GM23338 (cell line): Measurements from ENCODE around the gene CAT. TPM values are rescaled to one million over a fixed set of nuclear protein-coding genes. Genes with fewer than 3 reads are reported as not detected.

Source experiments
- ATAC-seq: fragments of 200-7000 bp; cut with Tn5 transposase; 3 replicates; pipeline ENCODE4 v1.9.1; 2020
- DNase-seq: peaks from one replicate; pipeline ENCODE4 v3.0.0-alpha.2; 2015; ENCODE audit warnings: low spot score
- H2AFZ ChIP-seq: fragments of 200-600 bp; sonication (generic); 2 replicates; pipeline ENCODE4 v1.8.0; 2016; ENCODE audit warnings: antibody characterized with exemption, mild to moderate bottlenecking, moderate library complexity
- H3F3A ChIP-seq: fragments of 200-600 bp; sonication (generic); replicated peaks from 2 replicates; pipeline ENCODE4 v1.8.0; 2017; ENCODE audit warnings: antibody characterized with exemption, mixed run types, low read depth
- H3K27ac ChIP-seq: fragments of 200-600 bp; sonication (generic); 2 replicates; pipeline ENCODE4 v1.6.1; 2016; ENCODE audit warnings: low read depth
- H3K27me3 ChIP-seq: fragments of 200-600 bp; sonication (generic); 2 replicates; pipeline ENCODE4 v1.8.0; 2016; ENCODE audit warnings: mild to moderate bottlenecking, mixed run types, moderate library complexity; ENCODE audit not compliant: insufficient read depth
- H3K36me3 ChIP-seq: fragments of 200-600 bp; sonication (generic); 2 replicates; pipeline ENCODE4 v1.8.0; 2016; ENCODE audit warnings: mild to moderate bottlenecking; ENCODE audit not compliant: insufficient read depth
- H3K4me1 ChIP-seq: fragments of 200-600 bp; sonication (generic); 2 replicates; pipeline ENCODE4 v1.8.0; 2016; ENCODE audit warnings: mild to moderate bottlenecking, moderate library complexity; ENCODE audit not compliant: insufficient read depth
- H3K4me2 ChIP-seq: fragments of 200-600 bp; sonication (generic); 2 replicates; pipeline ENCODE4 v1.7.1; 2017; ENCODE audit warnings: mixed run types
- H3K4me3 ChIP-seq: fragments of 200-600 bp; sonication (generic); 2 replicates; pipeline ENCODE4 v1.6.1; 2016; ENCODE audit warnings: mixed run types
- H3K79me2 ChIP-seq: fragments of 200-600 bp; sonication (generic); replicated peaks from 2 replicates; pipeline ENCODE4 v1.8.0; 2017; ENCODE audit warnings: mild to moderate bottlenecking; ENCODE audit not compliant: insufficient read depth
- H3K9me2 ChIP-seq: fragments of 200-600 bp; sonication (generic); 2 replicates; pipeline ENCODE4 v1.8.0; 2017; ENCODE audit not compliant: insufficient read depth
- H4K20me1 ChIP-seq: fragments of 200-600 bp; sonication (generic); replicated peaks from 2 replicates; pipeline ENCODE4 v1.8.0; 2017; ENCODE audit warnings: mild to moderate bottlenecking; ENCODE audit not compliant: insufficient read depth
- H3K27ac Mint-ChIP-seq: 2 replicates; pipeline ENCODE4 v1.8.0; 2020; ENCODE audit warnings: inconsistent platforms, mild to moderate bottlenecking, moderate library complexity, mixed read lengths
- H3K27me3 Mint-ChIP-seq: 3 replicates; pipeline ENCODE4 v1.8.0; 2022; ENCODE audit warnings: low read depth, mild to moderate bottlenecking, moderate library complexity, mixed read lengths, inconsistent platforms; ENCODE audit not compliant: insufficient read depth, poor library complexity
- H3K36me3 Mint-ChIP-seq: 3 replicates; pipeline ENCODE4 v1.8.0; 2021; ENCODE audit warnings: low read depth, mild to moderate bottlenecking, inconsistent platforms, moderate library complexity, mixed read lengths
- H3K4me1 Mint-ChIP-seq: 3 replicates; pipeline ENCODE4 v1.8.0; 2020; ENCODE audit warnings: mild to moderate bottlenecking, inconsistent platforms, mixed read lengths
- H3K4me3 Mint-ChIP-seq: 3 replicates; pipeline ENCODE4 v1.8.0; 2021; ENCODE audit warnings: moderate library complexity, mild to moderate bottlenecking, inconsistent platforms, mixed read lengths
- H3K9me3 Mint-ChIP-seq: 3 replicates; pipeline ENCODE4 v1.8.0; 2020; ENCODE audit warnings: moderate library complexity, mild to moderate bottlenecking, inconsistent platforms, mixed read lengths
- CREB1 ChIP-seq: fragments of 250-450 bp; sonication (Bioruptor Pico); IDR thresholded peaks from 2 replicates; pipeline ENCODE4 v1.5.0; 2020; ENCODE audit warnings: low read depth, mild to moderate bottlenecking, moderate library complexity
- EZH2 ChIP-seq: fragments of 200-600 bp; sonication (generic); IDR thresholded peaks from one replicate; pipeline ENCODE4 v1.8.0; 2017; ENCODE audit warnings: antibody characterized with exemption, mild to moderate bottlenecking, low read depth; ENCODE audit not compliant: unreplicated experiment
- EZH2phosphoT487 ChIP-seq: fragments of 200-600 bp; sonication (generic); IDR thresholded peaks from one replicate; pipeline ENCODE4 v1.8.1; 2018; ENCODE audit warnings: antibody characterized with exemption; ENCODE audit not compliant: unreplicated experiment
- JUNB ChIP-seq: IDR thresholded peaks from one replicate; pipeline ENCODE4 v1.6.1; 2016; ENCODE audit warnings: antibody characterized with exemption; ENCODE audit not compliant: unreplicated experiment
- NANOG ChIP-seq: IDR thresholded peaks from 2 replicates; pipeline ENCODE4 v1.6.1; 2016; ENCODE audit warnings: antibody characterized with exemption, borderline replicate concordance
- POLR2AphosphoS5 ChIP-seq: IDR thresholded peaks from 2 replicates; pipeline ENCODE4 v1.6.1; 2016; ENCODE audit warnings: antibody characterized with exemption, low read depth
- STAT1 ChIP-seq: IDR thresholded peaks from one replicate; pipeline ENCODE4 v1.6.1; 2016; ENCODE audit warnings: antibody characterized with exemption; ENCODE audit not compliant: unreplicated experiment
- ZNF114 ChIP-seq: fragments of 250-450 bp; sonication (Bioruptor Pico); IDR thresholded peaks from 2 replicates; pipeline ENCODE4 v1.5.0; 2020; ENCODE audit warnings: mild to moderate bottlenecking, moderate library complexity
- ZNF331 ChIP-seq: fragments of 250-450 bp; sonication (Bioruptor Pico); IDR thresholded peaks from 2 replicates; pipeline ENCODE4 v1.5.0; 2020; ENCODE audit warnings: low read depth, mild to moderate bottlenecking, moderate library complexity
- polyA plus RNA-seq: library from polyadenylated mRNA; unstranded; fragments of >200 nt; fragmentation: Nextera tagmentation; extraction: Ambion mirVana; gene quantifications from 2 replicates; pipeline ENCODE4 v1.2.1, GENCODE V29; 2016
- total RNA-seq: library from RNA; depleted of rRNA; stranded (reverse); fragments of >200 nt; shearing (Covaris generic); gene quantifications from 2 replicates; pipeline ENCODE4 v1.2.3, GENCODE V29; 2014
- TF ChIP-seq, protein P1 (sequence below): IDR thresholded peaks from 2 replicates; pipeline ENCODE4 v1.6.1; 2016; ENCODE audit warnings: antibody characterized with exemption
- TF ChIP-seq, protein P2 (sequence below): IDR thresholded peaks from one replicate; pipeline ENCODE4 v1.6.1; 2018; ENCODE audit warnings: antibody characterized with exemption; ENCODE audit not compliant: unreplicated experiment
- TF ChIP-seq, protein P3 (sequence below): fragments of 250-450 bp; sonication (Bioruptor Pico); IDR thresholded peaks from 2 replicates; pipeline ENCODE4 v1.5.0; 2020; ENCODE audit warnings: mild to moderate bottlenecking, moderate library complexity
- TF ChIP-seq, protein P4 (sequence below), 2 experiments: fragments of 200-600 bp in 1 of 2; sonication (generic) in 1 of 2; conservative IDR thresholded peaks; 2 replicates each; pipeline versions ENCODE4 v1.5.1 to v1.6.1; 2016 to 2017; ENCODE audit warnings: antibody characterized with exemption in 2 of 2, low read depth in 2 of 2, mild to moderate bottlenecking in 2 of 2, moderate library complexity in 1 of 2

Gene CAT
- total and polyA plus RNA-seq, 2 experiments from 2014 or later = 15.9 to 24.0 TPM

DNA sequence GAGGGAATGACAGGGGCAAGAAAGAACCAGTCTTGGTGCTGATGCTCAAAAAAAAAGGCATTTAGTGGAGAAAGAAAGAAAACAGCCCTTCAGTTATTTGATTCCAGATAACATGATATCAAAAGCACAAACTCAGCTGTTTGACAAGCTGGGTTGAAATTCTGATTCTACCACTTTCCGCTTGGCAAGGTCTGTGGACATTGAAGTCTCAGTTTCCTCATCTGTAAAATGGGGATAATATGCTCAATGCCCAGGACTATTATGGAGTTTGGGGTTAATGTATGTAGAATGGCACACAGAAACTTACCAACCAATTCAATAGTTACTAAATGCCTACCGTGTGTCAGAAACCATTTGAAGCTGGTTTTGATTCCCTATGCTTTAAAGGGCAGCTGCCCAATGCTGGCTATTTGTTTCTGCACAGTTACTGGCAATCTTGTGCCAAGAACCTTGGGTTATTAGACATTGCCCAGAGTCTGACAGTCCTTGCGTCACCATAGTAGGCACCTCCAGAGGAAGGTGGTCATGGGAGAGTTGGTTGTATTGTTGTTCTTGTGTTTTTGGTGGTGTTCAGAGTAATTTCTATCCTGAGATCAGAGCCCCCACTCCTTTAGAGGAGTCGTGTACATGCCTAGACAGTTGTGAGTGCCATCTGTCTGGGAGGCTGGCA is 55.3 kb downstream of the CAT start:
- H3K9me2 ChIP-seq = no peaks in the 10 kb centered on the region

More for the DNA sequence above, 55.3 kb downstream of the CAT start:
- Mint-ChIP-seq H3K27me3 (peaks cover 6% of the 10 kb centered on the region), H3K36me3 (no peaks in the 10 kb centered on the region), H3K27ac (no peak overlapping the region), H3K9me3 (no peaks in the 10 kb centered on the region), H3K4me3 (no peak overlapping the region), H3K4me1 (no peaks in the 10 kb centered on the region; the same call in 2 of the 3 replicates)
- Histone ChIP-seq H3K27me3 (no peaks in the 10 kb centered on the region), H3F3A (no peaks in the 10 kb centered on the region), H3K4me3 (no peak overlapping the region), H3K79me2 (no peaks in the 10 kb centered on the region), H2AFZ (no peak overlapping the region), H3K36me3 (no peaks in the 10 kb centered on the region), H3K4me2 (no peak overlapping the region), H3K27ac (no peak overlapping the region), H3K4me1 (no peaks in the 10 kb centered on the region), H4K20me1 (no peaks in the 10 kb centered on the region)
- ATAC-seq = no peak
- TF ChIP-seq POLR2AphosphoS5 = no peak
- TF ChIP-seq, protein P1, sequence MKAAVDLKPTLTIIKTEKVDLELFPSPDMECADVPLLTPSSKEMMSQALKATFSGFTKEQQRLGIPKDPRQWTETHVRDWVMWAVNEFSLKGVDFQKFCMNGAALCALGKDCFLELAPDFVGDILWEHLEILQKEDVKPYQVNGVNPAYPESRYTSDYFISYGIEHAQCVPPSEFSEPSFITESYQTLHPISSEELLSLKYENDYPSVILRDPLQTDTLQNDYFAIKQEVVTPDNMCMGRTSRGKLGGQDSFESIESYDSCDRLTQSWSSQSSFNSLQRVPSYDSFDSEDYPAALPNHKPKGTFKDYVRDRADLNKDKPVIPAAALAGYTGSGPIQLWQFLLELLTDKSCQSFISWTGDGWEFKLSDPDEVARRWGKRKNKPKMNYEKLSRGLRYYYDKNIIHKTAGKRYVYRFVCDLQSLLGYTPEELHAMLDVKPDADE = no peak
- TF ChIP-seq, protein P2, sequence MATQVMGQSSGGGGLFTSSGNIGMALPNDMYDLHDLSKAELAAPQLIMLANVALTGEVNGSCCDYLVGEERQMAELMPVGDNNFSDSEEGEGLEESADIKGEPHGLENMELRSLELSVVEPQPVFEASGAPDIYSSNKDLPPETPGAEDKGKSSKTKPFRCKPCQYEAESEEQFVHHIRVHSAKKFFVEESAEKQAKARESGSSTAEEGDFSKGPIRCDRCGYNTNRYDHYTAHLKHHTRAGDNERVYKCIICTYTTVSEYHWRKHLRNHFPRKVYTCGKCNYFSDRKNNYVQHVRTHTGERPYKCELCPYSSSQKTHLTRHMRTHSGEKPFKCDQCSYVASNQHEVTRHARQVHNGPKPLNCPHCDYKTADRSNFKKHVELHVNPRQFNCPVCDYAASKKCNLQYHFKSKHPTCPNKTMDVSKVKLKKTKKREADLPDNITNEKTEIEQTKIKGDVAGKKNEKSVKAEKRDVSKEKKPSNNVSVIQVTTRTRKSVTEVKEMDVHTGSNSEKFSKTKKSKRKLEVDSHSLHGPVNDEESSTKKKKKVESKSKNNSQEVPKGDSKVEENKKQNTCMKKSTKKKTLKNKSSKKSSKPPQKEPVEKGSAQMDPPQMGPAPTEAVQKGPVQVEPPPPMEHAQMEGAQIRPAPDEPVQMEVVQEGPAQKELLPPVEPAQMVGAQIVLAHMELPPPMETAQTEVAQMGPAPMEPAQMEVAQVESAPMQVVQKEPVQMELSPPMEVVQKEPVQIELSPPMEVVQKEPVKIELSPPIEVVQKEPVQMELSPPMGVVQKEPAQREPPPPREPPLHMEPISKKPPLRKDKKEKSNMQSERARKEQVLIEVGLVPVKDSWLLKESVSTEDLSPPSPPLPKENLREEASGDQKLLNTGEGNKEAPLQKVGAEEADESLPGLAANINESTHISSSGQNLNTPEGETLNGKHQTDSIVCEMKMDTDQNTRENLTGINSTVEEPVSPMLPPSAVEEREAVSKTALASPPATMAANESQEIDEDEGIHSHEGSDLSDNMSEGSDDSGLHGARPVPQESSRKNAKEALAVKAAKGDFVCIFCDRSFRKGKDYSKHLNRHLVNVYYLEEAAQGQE = no peak
- no peak for TF ChIP-seq ZNF114 (CRISPR knock-in tag)
- TF ChIP-seq STAT1 = no peak
- TF ChIP-seq, protein P3, sequence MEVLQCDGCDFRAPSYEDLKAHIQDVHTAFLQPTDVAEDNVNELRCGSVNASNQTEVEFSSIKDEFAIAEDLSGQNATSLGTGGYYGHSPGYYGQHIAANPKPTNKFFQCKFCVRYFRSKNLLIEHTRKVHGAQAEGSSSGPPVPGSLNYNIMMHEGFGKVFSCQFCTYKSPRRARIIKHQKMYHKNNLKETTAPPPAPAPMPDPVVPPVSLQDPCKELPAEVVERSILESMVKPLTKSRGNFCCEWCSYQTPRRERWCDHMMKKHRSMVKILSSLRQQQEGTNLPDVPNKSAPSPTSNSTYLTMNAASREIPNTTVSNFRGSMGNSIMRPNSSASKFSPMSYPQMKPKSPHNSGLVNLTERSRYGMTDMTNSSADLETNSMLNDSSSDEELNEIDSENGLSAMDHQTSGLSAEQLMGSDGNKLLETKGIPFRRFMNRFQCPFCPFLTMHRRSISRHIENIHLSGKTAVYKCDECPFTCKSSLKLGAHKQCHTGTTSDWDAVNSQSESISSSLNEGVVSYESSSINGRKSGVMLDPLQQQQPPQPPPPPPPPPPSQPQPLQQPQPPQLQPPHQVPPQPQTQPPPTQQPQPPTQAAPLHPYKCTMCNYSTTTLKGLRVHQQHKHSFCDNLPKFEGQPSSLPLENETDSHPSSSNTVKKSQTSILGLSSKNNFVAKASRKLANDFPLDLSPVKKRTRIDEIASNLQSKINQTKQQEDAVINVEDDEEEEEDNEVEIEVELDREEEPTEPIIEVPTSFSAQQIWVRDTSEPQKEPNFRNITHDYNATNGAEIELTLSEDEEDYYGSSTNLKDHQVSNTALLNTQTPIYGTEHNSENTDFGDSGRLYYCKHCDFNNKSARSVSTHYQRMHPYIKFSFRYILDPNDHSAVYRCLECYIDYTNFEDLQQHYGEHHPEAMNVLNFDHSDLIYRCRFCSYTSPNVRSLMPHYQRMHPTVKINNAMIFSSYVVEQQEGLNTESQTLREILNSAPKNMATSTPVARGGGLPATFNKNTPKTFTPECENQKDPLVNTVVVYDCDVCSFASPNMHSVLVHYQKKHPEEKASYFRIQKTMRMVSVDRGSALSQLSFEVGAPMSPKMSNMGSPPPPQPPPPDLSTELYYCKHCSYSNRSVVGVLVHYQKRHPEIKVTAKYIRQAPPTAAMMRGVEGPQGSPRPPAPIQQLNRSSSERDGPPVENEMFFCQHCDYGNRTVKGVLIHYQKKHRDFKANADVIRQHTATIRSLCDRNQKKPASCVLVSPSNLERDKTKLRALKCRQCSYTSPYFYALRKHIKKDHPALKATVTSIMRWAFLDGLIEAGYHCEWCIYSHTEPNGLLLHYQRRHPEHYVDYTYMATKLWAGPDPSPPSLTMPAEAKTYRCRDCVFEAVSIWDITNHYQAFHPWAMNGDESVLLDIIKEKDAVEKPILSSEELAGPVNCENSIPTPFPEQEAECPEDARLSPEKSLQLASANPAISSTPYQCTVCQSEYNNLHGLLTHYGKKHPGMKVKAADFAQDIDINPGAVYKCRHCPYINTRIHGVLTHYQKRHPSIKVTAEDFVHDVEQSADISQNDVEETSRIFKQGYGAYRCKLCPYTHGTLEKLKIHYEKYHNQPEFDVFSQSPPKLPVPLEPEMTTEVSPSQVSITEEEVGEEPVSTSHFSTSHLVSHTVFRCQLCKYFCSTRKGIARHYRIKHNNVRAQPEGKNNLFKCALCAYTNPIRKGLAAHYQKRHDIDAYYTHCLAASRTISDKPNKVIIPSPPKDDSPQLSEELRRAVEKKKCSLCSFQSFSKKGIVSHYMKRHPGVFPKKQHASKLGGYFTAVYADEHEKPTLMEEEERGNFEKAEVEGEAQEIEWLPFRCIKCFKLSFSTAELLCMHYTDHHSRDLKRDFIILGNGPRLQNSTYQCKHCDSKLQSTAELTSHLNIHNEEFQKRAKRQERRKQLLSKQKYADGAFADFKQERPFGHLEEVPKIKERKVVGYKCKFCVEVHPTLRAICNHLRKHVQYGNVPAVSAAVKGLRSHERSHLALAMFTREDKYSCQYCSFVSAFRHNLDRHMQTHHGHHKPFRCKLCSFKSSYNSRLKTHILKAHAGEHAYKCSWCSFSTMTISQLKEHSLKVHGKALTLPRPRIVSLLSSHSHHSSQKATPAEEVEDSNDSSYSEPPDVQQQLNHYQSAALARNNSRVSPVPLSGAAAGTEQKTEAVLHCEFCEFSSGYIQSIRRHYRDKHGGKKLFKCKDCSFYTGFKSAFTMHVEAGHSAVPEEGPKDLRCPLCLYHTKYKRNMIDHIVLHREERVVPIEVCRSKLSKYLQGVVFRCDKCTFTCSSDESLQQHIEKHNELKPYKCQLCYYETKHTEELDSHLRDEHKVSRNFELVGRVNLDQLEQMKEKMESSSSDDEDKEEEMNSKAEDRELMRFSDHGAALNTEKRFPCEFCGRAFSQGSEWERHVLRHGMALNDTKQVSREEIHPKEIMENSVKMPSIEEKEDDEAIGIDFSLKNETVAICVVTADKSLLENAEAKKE (CRISPR knock-in tag) = no peak
- no peak for TF ChIP-seq EZH2phosphoT487
- no peak for TF ChIP-seq CREB1
- no peak for TF ChIP-seq NANOG
- TF ChIP-seq ZNF331 (CRISPR knock-in tag) = no peak
- no peak for TF ChIP-seq EZH2
- TF ChIP-seq, protein P4, sequence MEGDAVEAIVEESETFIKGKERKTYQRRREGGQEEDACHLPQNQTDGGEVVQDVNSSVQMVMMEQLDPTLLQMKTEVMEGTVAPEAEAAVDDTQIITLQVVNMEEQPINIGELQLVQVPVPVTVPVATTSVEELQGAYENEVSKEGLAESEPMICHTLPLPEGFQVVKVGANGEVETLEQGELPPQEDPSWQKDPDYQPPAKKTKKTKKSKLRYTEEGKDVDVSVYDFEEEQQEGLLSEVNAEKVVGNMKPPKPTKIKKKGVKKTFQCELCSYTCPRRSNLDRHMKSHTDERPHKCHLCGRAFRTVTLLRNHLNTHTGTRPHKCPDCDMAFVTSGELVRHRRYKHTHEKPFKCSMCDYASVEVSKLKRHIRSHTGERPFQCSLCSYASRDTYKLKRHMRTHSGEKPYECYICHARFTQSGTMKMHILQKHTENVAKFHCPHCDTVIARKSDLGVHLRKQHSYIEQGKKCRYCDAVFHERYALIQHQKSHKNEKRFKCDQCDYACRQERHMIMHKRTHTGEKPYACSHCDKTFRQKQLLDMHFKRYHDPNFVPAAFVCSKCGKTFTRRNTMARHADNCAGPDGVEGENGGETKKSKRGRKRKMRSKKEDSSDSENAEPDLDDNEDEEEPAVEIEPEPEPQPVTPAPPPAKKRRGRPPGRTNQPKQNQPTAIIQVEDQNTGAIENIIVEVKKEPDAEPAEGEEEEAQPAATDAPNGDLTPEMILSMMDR (conservative IDR thresholded peaks at IDR 0.05; ENCODE audit: low read depth in 2 of 2) = no peak
- TF ChIP-seq JUNB = no peak
- no peak for DNase-seq
